Loucy (cell line): ENCODE results near the gene CEP97.
"Not testable (repeated sequence)": the region's sequence is repeated elsewhere in the genome, so short reads cannot be mapped to it uniquely, and the experiment has no call there.

Experiments used
- H2AFZ ChIP-seq: fragments of 200-600 bp; sonication (generic); 2 replicates; pipeline ENCODE4 v1.6.0; 2016; ENCODE audit warnings: antibody characterized with exemption, mild to moderate bottlenecking, low read length, moderate library complexity
- H3F3A ChIP-seq: fragments of 200-600 bp; 2 replicates; pipeline ENCODE4 v1.6.0; 2016; ENCODE audit warnings: antibody characterized with exemption, low read depth, mild to moderate bottlenecking
- H3K27me3 ChIP-seq: fragments of 200-600 bp; sonication (generic); 2 replicates; pipeline ENCODE4 v1.6.1; 2014; ENCODE audit warnings: low read length, mild to moderate bottlenecking; ENCODE audit not compliant: insufficient read depth, poor library complexity, severe bottlenecking
- H3K36me3 ChIP-seq: fragments of 200-600 bp; sonication (generic); 2 replicates; pipeline ENCODE4 v1.6.1; 2016; ENCODE audit warnings: low read length; ENCODE audit not compliant: insufficient read depth
- H3K4me1 ChIP-seq: fragments of 200-600 bp; sonication (generic); 2 replicates; pipeline ENCODE4 v1.5.1; 2014; ENCODE audit warnings: low read length, mild to moderate bottlenecking; ENCODE audit not compliant: insufficient read depth, poor library complexity, severe bottlenecking
- H3K4me2 ChIP-seq: fragments of 200-600 bp; sonication (generic); 2 replicates; pipeline ENCODE4 v1.6.0; 2014; ENCODE audit warnings: antibody characterized with exemption, low read length, low read depth, mild to moderate bottlenecking; ENCODE audit not compliant: poor library complexity, severe bottlenecking
- H3K4me3 ChIP-seq: fragments of 200-600 bp; sonication (generic); 2 replicates; pipeline ENCODE4 v1.5.1; 2014; ENCODE audit warnings: low read length, mild to moderate bottlenecking, mixed read lengths; ENCODE audit not compliant: poor library complexity, severe bottlenecking
- H3K79me2 ChIP-seq: fragments of 200-600 bp; sonication (generic); 2 replicates; pipeline ENCODE4 v1.6.1; 2014; ENCODE audit warnings: low read length; ENCODE audit not compliant: insufficient read depth
- H3K9ac ChIP-seq: fragments of 200-600 bp; sonication (generic); 2 replicates; pipeline ENCODE4 v1.6.0; 2014; ENCODE audit warnings: mild to moderate bottlenecking, low read depth, low read length, moderate library complexity; ENCODE audit not compliant: poor library complexity, severe bottlenecking
- H3K9me2 ChIP-seq: fragments of 200-600 bp; sonication (generic); replicated peaks from 2 replicates; pipeline ENCODE4 v1.6.1; 2016; ENCODE audit warnings: low read depth, low read length, mixed read lengths
- H3K9me3 ChIP-seq: fragments of 200-600 bp; sonication (generic); 2 replicates; pipeline ENCODE4 v1.6.1; 2014; ENCODE audit warnings: mild to moderate bottlenecking, antibody characterized with exemption, low read length, low read depth; ENCODE audit not compliant: insufficient read depth
- H4K20me1 ChIP-seq: fragments of 200-600 bp; sonication (generic); 2 replicates; pipeline ENCODE4 v1.6.0; 2014; ENCODE audit warnings: antibody characterized with exemption, low read length, mild to moderate bottlenecking; ENCODE audit not compliant: insufficient read depth, poor library complexity, severe bottlenecking
- EZH2phosphoT487 ChIP-seq: fragments of 200-600 bp; IDR thresholded peaks from 2 replicates; pipeline ENCODE4 v1.6.1; 2018; ENCODE audit warnings: antibody characterized with exemption, mild to moderate bottlenecking, moderate library complexity, borderline replicate concordance
- TF ChIP-seq, protein P1 (sequence below): fragments of 200-600 bp; sonication (generic); conservative IDR thresholded peaks from 2 replicates; pipeline ENCODE4 v1.5.1; 2014; ENCODE audit warnings: mild to moderate bottlenecking, antibody characterized with exemption, low read length

CEP97 gene

DNA sequence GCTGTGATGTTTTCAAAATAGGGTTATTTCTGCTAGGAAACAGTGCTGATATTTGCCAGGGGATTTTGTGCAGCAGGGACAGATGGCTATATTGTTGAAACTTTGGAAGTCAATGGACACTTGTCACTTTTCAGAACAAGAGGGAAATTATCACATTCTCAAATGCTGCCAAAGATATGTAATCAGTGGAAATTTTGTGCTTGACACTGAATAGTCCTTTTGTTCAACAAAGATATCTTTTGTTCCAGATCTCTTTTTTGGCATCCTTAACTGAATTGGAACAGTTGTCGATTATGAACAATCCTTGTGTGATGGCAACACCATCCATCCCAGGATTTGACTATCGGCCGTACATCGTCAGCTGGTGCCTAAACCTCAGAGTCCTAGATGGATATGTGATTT, 7.8 kb downstream of the CEP97 start:
- Histone ChIP-seq H3K4me2 (no peak overlapping the region), H3F3A (no peaks in the 10 kb centered on the region), H3K36me3 (peaks cover 77% of the 10 kb centered on the region), H3K9me2 (no peaks in the 10 kb centered on the region), H3K4me3 (no peak overlapping the region), H3K27me3 (no peaks in the 10 kb centered on the region), H2AFZ (no peak overlapping the region), H3K4me1 (peaks cover 12% of the 10 kb centered on the region), H3K79me2 (peaks cover 34% of the 10 kb centered on the region; the same call in 1 of the 2 replicates), H4K20me1 (peaks cover 4% of the 10 kb centered on the region), H3K9me3 (no peaks in the 10 kb centered on the region; the same call in 1 of the 2 replicates), H3K9ac (no peak overlapping the region)
- no peak for TF ChIP-seq EZH2phosphoT487
- TF ChIP-seq, protein P1, sequence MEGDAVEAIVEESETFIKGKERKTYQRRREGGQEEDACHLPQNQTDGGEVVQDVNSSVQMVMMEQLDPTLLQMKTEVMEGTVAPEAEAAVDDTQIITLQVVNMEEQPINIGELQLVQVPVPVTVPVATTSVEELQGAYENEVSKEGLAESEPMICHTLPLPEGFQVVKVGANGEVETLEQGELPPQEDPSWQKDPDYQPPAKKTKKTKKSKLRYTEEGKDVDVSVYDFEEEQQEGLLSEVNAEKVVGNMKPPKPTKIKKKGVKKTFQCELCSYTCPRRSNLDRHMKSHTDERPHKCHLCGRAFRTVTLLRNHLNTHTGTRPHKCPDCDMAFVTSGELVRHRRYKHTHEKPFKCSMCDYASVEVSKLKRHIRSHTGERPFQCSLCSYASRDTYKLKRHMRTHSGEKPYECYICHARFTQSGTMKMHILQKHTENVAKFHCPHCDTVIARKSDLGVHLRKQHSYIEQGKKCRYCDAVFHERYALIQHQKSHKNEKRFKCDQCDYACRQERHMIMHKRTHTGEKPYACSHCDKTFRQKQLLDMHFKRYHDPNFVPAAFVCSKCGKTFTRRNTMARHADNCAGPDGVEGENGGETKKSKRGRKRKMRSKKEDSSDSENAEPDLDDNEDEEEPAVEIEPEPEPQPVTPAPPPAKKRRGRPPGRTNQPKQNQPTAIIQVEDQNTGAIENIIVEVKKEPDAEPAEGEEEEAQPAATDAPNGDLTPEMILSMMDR = no peak

- Histone ChIP-seq H3F3A (no peaks in the 10 kb centered on the region), H3K9me2 (no peaks in the 10 kb centered on the region), H3K79me2 (peaks cover 15% of the 10 kb centered on the region; the same call in 1 of the 2 replicates), H3K9me3 (no peaks in the 10 kb centered on the region; the same call in 1 of the 2 replicates), H3K36me3 (peaks cover 56% of the 10 kb centered on the region), H4K20me1 (no peaks in the 10 kb centered on the region), H3K9ac (no peak overlapping the region), H3K4me3 (no peak overlapping the region), H2AFZ (no peak overlapping the region), H3K4me1 (no peaks in the 10 kb centered on the region), H3K27me3 (no peaks in the 10 kb centered on the region), H3K4me2 (no peak overlapping the region)
- TF ChIP-seq, protein P1 = no peak
- no peak for TF ChIP-seq EZH2phosphoT487
Measured at GRCh38 chr3:101735833-101736232, 11.4 kb downstream of the CEP97 start.

DNA sequence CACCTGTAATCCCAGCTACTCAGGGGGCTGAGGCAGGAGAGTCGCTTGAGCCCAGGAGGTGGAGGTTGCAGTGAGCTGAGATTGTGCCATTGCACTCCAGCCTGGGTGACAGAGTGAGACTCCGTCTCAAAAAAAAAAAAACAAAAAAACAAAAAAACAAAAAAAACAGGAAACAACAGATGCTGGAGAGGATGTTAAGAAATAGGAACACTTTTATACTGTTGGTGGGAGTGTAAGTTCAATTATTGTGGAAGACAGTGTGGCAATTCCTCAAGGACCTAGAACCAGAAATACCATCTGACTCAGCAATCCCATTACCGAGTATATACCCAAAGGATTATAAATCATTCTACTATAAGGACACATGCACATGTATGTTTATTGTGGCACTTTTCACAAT, 17.5 kb downstream of the CEP97 start:
- H3K4me1 ChIP-seq, H3K36me3 ChIP-seq, H3K9ac ChIP-seq, H4K20me1 ChIP-seq, H3K9me2 ChIP-seq, H2AFZ ChIP-seq, H3K4me2 ChIP-seq, H3K9me3 ChIP-seq, H3K4me3 ChIP-seq, H3K79me2 ChIP-seq, H3K27me3 ChIP-seq, H3F3A ChIP-seq: not testable (repeated sequence)

DNA sequence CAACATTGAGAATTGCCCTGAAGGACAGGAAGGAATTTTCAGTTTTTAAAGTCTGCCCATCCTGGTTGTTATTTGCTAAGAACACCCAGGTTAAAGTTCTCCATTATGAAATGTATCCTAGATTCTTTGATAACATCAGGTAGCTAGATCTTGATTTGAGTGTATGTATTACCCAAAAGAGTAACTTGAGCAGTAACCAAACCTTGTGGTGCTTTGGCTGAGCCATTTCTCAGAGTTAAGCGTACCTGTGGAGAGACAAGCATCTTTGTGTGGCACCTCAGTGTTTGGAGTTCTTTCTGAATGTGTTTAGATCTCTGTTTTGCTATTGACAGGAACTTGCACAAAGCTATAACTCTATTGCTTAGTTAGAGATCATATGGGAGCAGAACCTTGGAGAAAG, 20.4 kb downstream of the CEP97 start:
- TF ChIP-seq, protein P1 = no peak
- no peak for TF ChIP-seq EZH2phosphoT487
- Histone ChIP-seq H3K9ac (no peak overlapping the region), H3K27me3 (no peaks in the 10 kb centered on the region), H3K4me1 (no peaks in the 10 kb centered on the region), H2AFZ (no peak overlapping the region), H3F3A (peaks cover 6% of the 10 kb centered on the region; the same call in 1 of the 2 replicates), H3K79me2 (no peaks in the 10 kb centered on the region), H3K4me2 (no peak overlapping the region), H3K36me3 (no peaks in the 10 kb centered on the region), H3K4me3 (no peak overlapping the region), H4K20me1 (no peaks in the 10 kb centered on the region), H3K9me3 (no peaks in the 10 kb centered on the region; the same call in 1 of the 2 replicates), H3K9me2 (no peaks in the 10 kb centered on the region)

DNA sequence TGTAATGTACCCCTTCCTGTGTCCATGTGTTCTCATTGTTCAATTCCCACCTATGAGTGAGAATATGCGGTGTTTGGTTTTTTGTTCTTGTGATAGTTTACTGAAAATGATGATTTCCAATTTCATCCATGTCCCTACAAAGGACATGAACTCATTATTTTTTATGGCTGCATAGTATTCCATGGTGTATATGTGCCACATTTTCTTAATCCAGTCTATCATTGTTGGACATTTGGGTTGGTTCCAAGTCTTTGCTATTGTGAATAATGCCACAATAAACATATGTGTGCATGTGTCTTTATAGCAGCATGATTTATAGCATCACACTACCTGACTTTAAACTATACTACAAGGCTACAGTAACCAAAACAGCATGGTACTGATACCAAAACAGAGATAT, 21.5 kb downstream of the CEP97 start:
- H3K36me3 ChIP-seq, H2AFZ ChIP-seq, H3K4me1 ChIP-seq, H3K9ac ChIP-seq, H3K4me3 ChIP-seq, H3K79me2 ChIP-seq, H3K27me3 ChIP-seq, H4K20me1 ChIP-seq, H3F3A ChIP-seq, H3K9me3 ChIP-seq, H3K9me2 ChIP-seq, H3K4me2 ChIP-seq: not testable (repeated sequence)
